ENCODE results near the gene WBP1L.

DNA sequence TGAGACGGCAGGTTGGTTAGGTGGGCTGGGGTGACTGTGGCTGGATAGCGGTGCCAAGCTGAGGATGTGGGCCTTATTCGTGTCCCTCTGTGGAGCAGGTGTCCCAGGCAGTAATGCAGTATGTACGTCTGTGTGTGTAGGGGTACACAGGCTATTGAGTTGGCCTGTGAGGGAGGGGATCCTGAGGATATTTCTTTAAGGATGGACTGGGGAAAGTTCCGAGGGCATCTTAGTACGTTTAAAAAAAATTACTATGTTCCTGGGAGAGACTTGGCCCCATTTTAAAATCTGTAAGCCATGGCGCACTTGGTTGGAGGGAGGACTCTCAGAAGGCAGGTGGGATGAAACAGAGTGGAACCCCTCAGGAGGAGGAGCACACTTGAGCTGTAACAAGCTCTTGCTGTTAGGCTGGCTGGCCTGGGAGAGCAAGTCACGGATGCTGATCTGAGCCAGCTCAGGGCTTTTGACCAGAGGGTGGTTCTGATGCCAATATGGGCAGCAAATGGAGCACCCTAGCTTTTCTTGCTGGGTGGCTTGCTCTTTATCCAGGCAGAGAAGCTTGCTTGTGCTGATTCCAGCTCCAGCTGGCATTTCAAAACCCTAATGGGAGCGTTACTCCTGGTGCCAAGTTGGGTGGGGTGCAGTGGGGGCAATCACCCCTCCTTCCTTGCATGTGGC, 765 bp downstream of the WBP1L start:
- TF ChIP-seq YY1 (IDR thresholded peaks at IDR 0.05; ENCODE audit: insufficient read depth, insufficient read length) (no peak), ZNF274 (IDR thresholded peaks at IDR 0.05; ENCODE audit: low read depth, low read length) (no peak)

Measured in NT2/D1 (cell line).